HG03280 (cell line): ENCODE results near the gene ALS2CL.

ENCODE experiments used
- ATAC-seq: cut with Tn5 transposase; IDR thresholded peaks from one replicate; pipeline ENCODE4 v1.9.1; 2021; ENCODE audit warnings: mild to moderate bottlenecking, moderate library complexity; ENCODE audit not compliant: unreplicated experiment

Gene ALS2CL

DNA sequence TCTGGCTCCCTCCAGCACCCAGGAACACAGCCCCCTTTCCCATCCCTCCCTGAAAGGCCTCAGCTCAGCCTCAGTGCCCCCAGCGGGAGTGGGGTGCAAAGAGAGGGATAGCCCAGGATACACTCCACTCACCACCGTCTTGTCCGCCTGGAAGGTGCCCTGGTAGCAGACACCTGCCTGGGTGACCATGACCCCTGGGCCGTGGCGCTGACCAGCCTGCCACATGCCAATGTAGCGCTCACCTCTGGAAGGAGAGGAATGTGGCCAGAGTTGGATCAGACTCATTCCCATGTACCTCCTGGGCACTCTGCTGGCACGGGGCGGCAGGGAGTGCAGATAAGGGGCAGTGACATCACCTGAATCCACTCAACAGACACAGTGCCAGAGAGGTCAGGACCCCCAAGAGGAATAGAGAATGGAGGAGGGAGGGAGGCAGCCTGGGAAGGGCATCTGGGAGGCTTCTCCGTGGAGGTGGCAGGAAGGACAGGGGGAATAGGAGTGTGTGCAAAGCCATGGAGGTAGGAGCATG is 13.1 kb downstream of the ALS2CL start:
- ATAC-seq: no peak

DNA sequence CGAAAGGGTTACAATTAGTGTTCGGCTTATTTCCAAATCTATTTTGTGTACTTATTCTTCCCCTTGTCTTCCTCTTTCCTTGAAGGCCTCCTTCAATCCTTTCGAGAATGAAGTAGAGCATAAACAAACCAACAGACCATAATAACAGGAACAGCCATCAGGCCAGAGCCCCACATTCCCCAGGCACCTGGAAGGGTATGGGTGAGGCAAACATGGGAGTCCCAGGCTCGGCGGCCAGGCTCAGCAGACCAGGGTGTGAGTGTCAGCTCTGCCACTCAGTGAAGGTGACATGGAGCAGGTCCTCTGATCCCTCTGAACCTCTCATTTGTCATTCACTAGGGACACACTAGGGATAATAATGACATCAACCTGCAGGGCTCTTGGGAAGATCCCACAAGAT is 13.8 kb downstream of the ALS2CL start:
- ATAC-seq: no peak

DNA sequence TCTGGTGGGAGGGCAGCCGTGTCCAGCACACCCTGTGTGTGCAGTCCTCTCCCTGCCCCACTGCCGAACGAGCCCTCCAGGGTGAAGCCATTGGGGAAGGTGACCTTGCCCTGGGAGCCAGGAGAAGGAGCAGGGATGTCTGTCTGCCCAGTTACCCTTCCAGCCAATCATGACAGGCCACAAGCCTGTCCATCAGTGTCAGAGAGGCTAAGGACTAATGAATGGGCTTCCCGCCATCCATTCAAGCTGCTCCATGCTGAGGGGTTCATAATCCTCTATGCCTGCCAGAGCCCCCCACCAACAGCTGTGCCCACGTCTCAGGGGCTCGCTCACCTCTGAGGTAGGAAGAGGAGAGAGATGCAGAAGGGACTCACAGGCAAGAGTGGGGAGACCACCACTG is 15.2 kb downstream of the ALS2CL start:
- no peak for ATAC-seq

DNA sequence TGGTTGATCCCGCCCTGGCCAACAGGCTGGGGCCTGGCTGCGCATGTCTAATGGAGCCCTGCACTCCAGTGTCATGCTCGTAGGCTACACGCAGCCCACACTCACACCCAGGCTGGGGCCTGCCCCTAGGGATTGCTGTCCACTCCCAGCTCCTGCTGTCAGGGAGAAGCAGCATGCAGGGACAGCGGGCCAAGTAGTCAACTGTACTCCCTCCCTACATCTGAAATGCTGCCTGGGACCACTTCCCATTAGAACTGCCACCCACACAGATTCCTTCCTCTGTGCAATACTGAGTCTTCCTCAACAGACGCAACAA is 16.1 kb downstream of the ALS2CL start:
- no peak for ATAC-seq

DNA sequence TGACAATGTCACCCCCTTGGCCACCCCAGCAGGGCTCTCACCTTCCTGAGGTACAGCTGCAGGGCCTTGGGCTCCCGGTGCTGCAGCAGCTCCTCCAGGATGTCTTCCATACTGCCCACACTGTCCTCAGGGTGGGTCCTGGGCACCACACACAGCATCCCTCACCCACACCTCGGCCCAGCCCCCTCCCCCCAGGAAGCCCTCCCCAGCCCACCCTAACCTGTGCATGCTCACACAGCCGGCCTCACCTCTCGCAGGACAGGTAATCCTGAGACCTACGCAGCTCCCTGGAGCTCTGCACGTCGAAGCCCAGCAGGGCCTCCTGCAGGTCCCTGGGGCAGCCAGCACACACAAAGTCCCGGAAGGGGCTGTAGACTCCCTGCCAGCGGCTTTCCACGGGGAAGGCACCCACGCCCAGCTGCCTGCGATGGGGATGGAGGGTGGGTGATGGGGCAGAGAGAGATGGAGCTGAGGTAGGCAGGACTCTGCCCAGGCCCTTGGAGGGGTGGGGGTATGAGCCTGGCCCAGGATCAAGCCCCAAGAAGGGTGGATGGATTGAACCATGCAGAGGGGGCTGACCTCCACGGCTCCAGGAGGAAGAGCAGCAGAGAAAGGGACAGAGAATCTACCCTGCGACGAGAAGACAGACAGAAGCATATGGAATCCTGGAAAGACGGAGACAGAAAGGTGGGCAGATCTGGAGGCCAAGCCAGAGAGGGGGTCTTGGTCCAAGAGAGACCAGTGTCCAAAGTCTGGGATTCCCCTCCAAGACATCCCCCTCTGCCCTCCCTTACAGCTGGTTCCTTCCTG is 16.7 kb downstream of the ALS2CL start:
- ATAC-seq: no peak

DNA sequence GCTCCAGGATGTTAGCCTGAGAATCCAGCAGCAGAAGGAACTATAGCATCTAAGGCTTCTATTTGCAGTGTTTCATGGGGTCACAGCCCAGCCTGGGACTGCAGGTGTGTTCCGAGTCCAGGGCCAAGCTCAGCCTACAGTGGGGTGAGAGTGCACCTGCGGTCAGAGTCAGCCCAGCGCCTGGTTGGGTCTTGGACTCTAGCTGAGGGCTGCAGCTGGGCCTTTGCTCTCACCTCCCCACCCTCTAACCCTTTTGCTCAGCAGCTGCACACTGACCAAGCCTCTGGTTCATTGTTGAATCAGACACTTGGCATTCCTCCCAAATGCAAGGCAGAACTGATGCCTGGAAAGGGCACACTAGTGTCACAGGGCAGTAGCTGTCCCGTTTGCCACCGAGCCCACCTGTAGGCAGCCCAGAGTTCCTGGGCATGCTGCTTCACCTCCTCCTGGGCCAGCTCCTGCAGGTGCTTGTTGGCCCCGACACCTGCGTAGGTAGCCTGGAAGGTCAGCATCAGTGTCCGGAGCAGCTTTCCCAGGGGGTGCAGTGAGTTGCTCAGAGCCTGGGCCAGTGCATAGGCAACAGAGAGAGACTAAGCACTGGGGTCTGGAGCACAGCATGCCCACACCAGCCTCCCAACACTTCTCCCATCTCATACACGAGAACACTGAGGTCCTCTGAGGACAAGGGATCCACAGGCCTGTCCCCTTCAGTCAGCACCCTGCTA is 17.5 kb downstream of the ALS2CL start:
- ATAC-seq: no peak

DNA sequence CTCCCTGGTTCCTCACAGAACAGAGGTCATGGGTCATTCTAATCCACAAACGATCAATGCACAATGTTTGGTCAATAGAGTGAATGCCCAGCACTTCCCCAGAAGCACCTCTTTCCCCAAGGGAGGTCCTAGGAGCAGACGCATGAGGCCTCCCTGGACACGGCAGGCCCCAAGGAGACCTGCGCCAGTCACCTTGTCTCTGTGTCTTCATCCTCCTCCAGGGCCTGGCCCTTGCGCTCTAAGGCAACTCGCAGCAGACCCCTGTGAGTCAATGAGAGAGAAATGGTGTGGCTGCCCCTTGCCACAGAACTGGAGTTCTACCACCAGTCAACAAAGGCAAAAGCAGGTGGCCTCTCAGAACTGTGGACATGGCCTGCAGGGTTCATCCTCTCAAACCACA is 18.1 kb downstream of the ALS2CL start:
- ATAC-seq: no peak

DNA sequence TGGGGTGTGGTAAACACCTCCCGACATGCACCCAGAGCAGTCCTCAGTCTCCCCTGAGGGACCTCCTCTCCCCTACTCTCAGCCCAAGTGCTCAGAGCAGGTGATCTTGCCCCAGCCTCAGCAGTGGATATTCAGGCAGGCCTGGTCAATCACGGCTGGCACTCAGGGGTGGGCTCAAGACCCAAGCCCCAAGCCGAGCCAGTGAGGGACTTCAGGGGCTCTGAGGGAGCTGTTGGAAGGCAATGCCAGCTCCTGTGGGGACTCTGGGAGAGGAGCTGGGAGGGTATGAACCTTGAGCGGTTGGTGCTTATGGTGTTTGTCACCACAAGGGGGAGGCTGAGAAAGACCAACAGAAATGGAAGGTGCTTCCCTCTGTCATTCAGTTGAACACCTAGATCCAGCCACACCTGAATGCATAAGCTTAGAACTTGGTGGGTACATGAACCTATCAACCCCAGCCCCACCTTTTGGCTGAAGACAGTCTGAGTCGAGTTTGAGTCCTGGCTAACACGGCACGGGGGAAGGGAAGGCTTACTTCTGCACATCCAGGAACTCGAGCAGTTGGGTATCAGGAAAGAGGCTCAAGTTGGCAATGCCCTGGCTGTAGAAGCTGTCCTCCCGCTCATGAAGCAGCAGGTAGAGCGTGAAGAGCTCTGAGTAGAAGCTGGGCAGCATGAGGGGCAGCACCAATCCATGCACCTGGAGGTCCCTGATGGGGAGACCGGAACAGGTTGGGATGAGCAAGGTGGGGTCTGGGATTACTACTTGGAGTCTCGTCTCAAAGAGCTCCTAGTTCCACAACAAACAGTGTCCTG is 19.2 kb downstream of the ALS2CL start:
- ATAC-seq: no peak

DNA sequence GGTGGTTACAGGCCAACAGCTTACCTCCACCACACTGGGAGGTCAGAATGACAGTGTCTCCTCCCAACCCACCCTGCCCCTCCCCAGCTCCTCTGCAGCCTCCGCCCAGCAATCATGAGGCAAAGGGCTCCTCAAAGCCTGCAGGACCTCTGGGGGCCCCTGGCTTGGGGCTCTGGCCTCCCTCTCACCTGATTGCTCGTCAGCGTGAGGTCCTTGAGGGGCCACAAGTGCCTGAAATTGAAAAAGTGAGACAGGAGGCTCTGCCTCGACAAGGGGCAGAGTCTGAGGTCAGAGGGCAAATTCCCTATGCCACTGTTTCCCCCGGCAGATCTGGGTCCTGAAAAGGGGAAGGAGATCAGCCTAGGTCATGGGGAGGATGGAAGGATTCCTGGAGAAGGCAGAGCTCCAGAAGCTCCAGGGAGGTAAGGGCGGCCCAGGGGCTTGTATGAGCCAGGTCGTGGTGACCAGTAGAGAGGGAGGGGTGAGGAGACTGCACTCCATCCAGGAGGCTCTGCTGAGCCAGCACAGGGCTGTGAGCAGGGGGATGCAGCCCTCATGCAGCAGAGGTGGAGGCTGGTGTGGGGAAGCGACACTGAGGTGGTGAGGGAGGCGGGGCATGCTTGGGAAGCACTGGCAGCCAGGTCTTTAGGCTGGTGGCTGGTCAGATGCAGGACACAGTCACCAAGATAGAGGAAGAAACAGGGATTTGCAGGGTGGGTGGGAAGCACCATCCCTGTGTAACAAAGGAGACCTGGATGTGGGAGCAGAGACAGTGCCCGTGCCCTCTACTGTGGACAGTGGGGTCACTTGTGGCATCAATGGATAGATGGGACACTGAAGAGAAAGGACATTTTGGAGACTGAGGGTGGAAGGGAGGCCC is 20.1 kb downstream of the ALS2CL start:
- no peak for ATAC-seq

DNA sequence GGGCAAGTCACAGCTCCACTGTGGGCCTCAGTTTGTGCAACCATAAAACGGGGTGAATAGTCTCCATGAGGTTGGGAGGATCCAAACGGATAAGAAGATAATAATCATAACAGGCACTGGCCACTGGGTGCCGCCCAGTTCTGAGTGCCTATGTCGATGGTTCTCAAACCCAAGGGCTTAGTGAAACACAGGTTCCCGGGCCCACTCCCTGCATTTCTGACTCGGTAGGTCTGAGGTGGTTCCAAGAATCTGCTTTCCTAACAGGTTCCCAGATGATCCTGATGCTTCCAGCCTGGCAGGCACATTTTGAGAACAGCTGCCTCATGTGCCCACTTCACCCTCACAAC is 21.2 kb downstream of the ALS2CL start:
- ATAC-seq: no peak

DNA sequence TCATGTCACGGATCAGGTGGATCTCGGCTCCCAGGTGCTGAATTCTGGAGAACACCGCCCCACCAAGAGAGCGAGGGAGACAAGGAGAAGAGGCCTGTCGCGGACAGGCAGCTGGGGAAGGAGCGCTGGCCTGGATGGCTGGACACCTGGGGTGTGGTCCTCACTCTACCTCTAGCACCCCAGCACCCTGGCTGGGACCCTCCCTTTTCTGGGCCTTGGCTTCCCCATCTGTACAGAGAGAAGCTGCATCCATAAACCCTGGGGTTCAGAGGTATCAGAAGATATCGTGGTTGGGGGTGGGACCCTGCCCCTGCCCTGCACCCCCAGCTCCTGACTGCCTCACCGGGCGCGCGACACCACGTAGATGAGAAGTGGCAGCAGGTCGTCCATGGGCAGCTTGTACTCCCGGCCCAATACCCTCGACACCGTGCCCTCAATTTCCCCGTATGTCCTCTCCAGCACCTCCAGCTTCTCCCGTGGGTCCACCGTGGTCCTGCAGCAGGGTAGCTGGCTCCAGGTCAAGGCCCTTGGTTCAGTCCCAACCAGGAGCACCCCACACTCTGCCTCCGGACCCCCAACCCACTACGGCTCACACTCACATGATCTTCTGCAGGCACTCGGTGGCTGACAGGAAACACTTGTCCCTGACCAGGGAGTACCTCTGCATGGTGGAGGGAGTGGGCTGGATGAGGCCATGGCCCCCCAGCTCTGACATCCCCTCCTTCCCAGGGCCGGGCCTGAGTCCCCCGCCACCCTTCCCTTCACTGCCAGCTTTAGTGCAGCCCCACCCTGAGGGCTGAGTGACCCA is 21.7 kb downstream of the ALS2CL start:
- no peak for ATAC-seq

DNA sequence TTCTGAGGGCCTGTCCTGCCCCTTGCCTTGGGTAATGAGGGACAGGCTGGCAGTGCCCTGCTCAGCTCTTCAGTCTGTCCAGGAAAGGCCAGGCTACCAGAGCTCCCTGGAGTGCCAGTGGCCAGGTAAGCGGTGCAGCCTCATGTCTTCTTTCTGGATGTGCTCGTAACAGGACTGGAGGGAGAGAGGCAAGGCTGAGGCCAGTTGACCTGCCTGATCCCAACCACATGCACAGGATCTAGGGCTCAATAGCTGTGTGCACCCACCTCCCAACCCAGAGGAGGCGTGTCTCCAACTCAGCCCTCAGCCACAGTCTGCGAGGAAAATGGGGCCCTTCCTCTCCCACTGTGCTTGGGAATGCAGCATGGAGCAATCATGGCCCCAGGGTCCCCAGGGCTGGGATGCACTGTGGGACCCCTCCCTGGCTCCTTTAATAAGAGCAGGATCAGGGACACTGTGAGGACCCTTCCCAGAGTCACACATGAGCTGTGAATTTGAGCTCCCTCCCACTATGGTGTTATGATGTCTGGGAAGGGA is 22.5 kb downstream of the ALS2CL start:
- no peak for ATAC-seq

DNA sequence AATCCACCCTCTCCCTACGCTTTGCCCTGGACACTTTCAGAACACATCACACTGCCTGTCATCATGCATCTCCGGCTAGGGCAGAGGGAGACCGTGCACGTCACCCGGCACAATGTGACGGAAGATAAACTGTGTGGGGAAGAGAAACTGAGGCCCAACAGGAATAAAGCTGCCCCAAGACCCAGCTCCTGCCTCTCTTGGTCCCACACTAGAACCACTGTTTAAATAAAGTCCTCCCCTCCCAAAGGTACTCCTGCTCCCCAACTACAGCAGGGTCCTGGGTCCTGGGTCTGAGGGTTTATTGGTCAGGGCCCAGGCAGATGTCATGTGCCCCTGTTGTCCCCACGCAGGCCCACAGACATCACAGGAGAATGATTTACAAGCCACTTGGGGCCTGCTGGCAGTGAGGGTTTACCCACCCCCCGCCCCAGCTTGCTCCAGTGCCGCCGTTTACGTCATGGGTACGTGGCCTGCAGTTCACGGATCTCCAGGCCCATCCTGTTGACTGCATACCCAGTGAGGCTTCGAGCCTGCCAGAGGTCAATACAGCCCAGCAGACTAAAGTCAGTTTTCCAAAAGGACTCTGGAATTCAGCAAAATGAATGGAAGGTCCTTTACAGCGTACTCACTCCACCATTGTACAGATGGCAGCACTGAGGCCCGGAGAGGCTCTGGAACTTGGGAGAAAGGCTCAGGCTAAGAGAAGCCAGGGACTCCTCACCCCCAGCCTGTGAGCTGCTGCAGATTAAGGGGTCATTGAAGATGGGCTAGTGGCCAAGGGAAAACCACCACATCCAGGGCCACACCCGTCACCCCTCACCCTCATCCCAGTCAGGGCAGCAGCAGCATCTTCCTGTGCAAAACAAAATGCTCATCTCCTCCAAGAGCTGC is 23.2 kb downstream of the ALS2CL start:
- no peak for ATAC-seq

DNA sequence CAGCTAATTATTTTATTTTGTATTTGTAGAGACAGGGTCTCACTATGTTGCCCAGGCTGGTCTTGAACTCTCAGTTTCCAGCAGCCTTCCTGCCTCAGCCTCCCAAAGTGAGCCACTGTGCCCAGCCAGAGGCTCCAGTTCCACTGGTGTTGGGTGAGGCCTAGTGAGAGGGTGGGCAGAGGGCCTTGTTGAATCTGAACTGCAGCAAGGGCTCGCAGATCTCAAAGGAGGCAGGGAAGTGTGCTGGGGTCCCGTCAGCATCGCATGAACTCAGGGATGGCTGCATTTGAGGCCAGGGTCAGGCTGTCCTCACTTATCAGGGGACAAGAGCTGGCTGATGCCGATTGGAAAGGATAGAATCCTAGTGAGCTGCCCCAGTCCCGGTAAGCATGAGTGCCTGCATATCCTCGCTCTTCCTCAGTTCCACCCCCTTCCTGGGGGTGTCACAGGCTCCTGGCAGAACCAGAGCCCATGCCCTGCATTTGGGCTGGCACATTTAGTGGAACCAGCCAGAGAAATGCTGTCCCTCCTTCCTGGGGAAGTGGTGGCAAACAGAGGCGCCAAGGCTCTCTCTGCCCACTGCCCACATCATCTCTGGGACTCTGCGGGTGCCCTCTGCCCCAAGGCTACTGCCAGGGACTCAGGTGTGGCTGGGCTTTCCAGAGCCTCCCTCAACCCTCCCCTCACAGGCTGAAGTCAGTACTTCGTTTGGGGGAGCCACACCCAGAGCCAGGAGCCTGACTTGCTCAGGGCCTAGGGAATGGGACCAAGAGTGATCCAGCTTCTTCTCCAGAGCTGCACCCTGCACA is 24.1 kb downstream of the ALS2CL start:
- no peak for ATAC-seq

DNA sequence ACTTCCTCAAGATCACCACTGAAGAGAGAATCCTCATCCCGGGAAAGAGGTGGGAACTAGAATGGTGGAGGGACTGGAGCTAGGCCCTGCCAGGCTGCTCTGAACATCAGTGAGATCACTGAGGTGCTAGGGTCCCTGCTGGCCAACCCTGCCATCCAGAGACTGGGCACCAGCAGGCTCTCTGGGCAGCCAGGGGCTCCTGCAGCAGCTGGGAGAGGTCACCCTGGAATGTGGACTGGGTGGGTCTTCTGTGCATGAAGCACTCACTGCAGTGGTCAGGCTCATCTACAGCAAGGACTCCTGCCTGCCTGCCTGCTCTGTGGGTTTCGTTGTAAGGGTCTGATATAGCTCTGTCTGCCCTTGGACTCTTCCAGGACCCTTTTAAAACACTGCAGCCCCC is 24.9 kb downstream of the ALS2CL start:
- no peak for ATAC-seq

DNA sequence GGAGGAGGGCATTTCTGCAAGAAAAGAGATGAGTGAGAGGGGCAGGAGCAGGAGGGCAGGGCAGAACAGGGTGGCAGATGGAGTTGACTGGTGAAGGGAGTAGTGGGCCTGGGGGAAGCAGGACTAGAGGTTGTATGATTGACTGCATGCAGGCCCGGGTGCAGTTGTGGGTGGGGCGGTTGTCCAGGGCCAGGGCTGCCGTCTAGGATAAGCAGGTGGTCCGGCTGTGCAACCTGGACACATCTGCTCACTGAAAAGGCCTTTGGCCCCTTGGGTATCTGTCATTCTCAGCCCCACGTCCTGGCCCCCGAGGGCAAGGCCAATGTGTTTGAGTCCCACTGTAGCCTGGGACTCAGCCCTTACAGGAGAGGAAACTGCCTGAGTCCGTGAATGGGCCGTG is 25.4 kb downstream of the ALS2CL start:
- no peak for ATAC-seq

DNA sequence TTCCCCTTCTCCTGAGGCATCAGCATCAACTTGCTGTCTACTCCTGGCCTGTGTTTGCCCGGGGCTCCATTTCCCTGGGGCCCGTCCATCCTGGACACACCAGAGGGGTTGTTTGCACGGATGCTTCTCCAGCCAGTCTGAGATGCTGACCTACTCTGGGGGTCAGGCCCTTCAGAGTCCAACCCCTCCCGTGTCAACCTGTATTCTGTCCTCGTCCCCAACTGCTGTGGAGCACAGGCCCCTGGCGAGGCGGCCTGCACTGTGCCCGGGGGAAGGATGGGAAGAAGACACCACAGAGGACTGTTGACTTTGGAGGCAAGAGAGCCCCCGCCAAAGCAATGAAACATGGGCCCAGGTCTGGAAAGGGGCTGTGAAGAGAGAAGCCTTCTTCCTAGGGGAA is 25.8 kb downstream of the ALS2CL start:
- ATAC-seq: no peak
